Choroid plexus epithelial cell (primary cell): ENCODE results near the gene HMCN1.
"Not testable (repeated sequence)": the region's sequence is repeated elsewhere in the genome, so short reads cannot be mapped to it uniquely, and the experiment has no call there.

Experiments used
- DNase-seq: peaks from one replicate; pipeline ENCODE4 v3.0.0-alpha.2; 2010; ENCODE audit warnings: low read depth
- H3K4me3 ChIP-seq: 2 replicates; pipeline ENCODE4 v1.5.1; 2011; ENCODE audit warnings: low read depth, mild to moderate bottlenecking, control low read depth, low read length, moderate library complexity
- CTCF ChIP-seq: conservative IDR thresholded peaks from 2 replicates; pipeline ENCODE4 v1.5.1; 2011; ENCODE audit warnings: low read depth, mild to moderate bottlenecking, control low read depth, inconsistent platforms, low read length, moderate library complexity

Gene HMCN1

DNA sequence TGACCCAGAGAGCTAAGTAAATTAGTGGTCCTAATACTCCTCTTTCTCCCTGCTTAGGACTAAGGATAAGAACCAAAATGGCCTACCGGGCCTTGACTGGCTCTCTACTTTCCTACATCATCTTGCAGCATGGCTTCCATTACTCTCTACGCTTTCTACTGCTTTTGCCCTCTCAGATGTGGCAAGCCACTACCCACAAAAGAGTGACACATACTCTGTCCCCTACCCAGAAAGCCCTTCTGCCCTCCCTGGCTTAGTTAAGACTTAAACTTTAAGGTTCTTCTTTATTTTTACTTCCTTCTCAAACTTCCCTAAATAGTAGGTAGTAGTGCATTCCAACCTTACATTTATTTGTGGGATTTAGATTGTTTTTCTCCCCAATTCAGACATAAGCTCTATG, 412.8 kb downstream of the HMCN1 start:
- no peak overlapping the region for H3K4me3 ChIP-seq
- TF ChIP-seq CTCF = no peak
- no peak for DNase-seq

- no peak for TF ChIP-seq CTCF
- DNase-seq = no peak
- H3K4me3 ChIP-seq = no peak overlapping the region
Observed at GRCh38 chr1:186149591-186149990, 415.4 kb downstream of the HMCN1 start.

DNA sequence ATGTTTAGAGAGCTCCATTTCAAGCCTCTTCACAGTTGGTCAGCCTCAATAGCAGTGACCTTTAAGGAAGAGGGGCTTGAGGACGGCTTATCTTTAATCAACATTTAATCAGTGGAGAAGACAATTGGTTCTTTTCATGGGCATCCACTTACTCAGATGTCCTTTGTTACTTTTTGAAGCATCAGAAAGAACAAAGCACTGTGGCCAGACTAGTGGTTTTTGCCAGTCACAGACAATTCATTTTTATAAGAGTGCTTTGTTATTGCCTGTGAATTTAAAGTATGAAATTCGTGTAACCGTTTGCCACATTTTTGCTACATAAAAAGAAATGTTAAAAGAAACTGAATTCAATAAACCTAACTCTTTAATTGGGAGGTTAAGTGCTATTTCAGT, 418.0 kb downstream of the HMCN1 start:
- TF ChIP-seq CTCF = no peak
- no peak overlapping the region for H3K4me3 ChIP-seq
- no peak for DNase-seq

- no peak overlapping the region for H3K4me3 ChIP-seq
- peak; percentile 82 for DNase-seq
- TF ChIP-seq CTCF = no peak
Observed at GRCh38 chr1:186152620-186153239, 418.5 kb downstream of the HMCN1 start.

- DNase-seq = no peak
- no peak overlapping the region for H3K4me3 ChIP-seq
- TF ChIP-seq CTCF = no peak
Observed at GRCh38 chr1:186154651-186155050, 420.5 kb downstream of the HMCN1 start.

GRCh38 chr1:186155594-186155993, 421.4 kb downstream of the HMCN1 start:
- DNase-seq = peak; percentile 85
- peak; percentile 74 for TF ChIP-seq CTCF
- H3K4me3 ChIP-seq = no peak overlapping the region

- H3K4me3 ChIP-seq, DNase-seq: not testable (repeated sequence)
Observed at GRCh38 chr1:186162895-186163294, 428.7 kb downstream of the HMCN1 start.
